ENCODE results near the gene RASD1.
"Not testable (repeated sequence)": the region's sequence is repeated elsewhere in the genome, so short reads cannot be mapped to it uniquely, and the experiment has no call there.

The RASD1 gene

GRCh38 chr17:17469358-17469757, 26.8 kb downstream of the RASD1 start:
- no peak overlapping the region for H3K4me3 ChIP-seq (ENCODE audit: low read length)

GRCh38 chr17:17468217-17469010, 27.8 kb downstream of the RASD1 start:
- no peak overlapping the region for H3K4me3 ChIP-seq (ENCODE audit: low read length)
- no peak for TF ChIP-seq ZNF274 (IDR thresholded peaks at IDR 0.05; ENCODE audit: low read depth, low read length)

More at GRCh38 chr17:17469358-17469757, 26.8 kb downstream of the RASD1 start:
- no peak for TF ChIP-seq ZNF274 (IDR thresholded peaks at IDR 0.05; ENCODE audit: low read depth, low read length)

- H3K4me3 ChIP-seq (ENCODE audit: low read length) = no peak overlapping the region
- TF ChIP-seq ZNF274 (IDR thresholded peaks at IDR 0.05; ENCODE audit: low read depth, low read length) = no peak
Measured at GRCh38 chr17:17467720-17468119, 28.5 kb downstream of the RASD1 start.

GRCh38 chr17:17467016-17467415, 29.2 kb downstream of the RASD1 start:
- H3K4me3 ChIP-seq (ENCODE audit: low read length) = no peak overlapping the region
- no peak for TF ChIP-seq ZNF274 (IDR thresholded peaks at IDR 0.05; ENCODE audit: low read depth, low read length)

DNA sequence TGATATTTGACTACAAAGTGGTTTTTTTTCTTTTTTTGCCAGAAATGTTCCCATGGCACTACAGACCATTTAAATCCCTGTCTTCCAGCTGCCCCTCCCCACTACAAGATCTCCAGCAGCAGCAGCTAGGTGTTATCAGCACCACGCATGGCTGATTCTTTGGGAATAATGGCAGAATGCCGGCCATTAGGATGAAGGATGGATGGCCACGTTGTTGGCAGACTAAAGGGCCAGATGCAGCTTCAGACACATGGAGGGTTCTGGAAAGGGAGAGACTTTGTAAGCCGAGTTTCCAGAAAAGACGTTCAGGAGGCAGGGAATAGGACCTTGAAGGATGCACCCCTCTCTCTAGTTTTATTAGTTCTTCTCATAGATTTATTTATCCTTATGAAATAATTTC, 29.7 kb downstream of the RASD1 start:
- TF ChIP-seq ZNF274 (IDR thresholded peaks at IDR 0.05; ENCODE audit: low read depth, low read length) = no peak
- no peak overlapping the region for H3K4me3 ChIP-seq (ENCODE audit: low read length)

GRCh38 chr17:17465878-17466277, 30.3 kb downstream of the RASD1 start:
- not testable (repeated sequence) for H3K4me3 ChIP-seq (ENCODE audit: low read length)

DNA sequence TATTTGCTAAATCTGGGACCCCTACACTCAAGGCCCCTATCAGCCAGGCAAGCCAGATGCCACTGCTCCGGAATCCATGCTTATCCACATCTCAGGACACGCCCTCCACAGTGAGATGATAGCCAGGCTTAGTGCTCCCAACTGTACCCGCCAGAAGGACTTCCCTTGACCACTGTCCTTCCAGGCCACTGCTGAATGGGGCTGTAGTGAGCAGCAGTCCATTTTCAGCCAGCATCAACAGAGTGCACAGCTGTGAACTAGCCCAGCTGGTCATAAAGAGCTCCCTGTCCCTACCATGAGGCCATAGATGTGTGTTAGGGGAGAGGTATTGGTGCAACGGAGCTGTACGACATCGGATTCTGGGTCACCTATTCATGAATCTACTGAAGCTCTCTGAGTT, 32.4 kb downstream of the RASD1 start:
- no peak overlapping the region for H3K4me3 ChIP-seq (ENCODE audit: low read length)
- TF ChIP-seq ZNF274 (IDR thresholded peaks at IDR 0.05; ENCODE audit: low read depth, low read length) = no peak

DNA sequence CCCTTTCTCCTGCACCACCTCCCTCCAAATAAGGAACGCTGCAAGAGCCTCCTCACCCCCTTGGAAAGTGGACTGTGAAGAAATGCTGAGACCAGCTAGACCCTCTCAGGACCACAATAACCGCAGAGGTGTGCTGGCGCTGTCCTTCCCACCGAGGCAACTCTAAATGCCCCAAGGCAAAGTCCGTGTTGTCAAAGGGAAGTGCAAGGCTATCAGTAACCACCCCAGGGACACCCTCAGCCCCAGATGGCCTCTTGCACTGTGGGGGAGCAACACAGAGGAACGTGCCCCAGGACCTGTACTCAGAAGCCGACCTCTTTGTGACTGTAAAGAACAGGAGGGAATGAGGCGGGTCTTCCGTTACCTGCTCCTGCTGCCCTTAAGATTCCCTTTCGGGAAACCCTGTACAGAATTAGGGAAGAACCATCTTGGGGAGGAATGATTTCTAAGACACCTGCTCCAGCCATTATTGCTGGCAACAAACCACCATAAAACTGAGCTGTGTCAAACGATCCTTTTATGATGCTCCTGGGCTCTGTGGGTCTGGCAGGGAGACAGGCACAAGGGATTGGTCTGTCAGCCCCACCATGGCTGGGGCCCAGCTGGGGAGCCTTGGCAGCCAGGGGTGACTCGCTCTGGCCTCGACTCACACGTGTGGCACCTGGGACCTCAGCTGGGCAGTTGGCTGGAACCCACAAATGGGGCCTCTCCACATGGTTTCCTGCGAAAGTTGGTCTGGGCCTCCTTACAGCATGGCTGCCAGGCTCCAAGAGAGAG, 34.0 kb downstream of the RASD1 start:
- no peak overlapping the region for H3K4me3 ChIP-seq (ENCODE audit: low read length)
- TF ChIP-seq ZNF274 (IDR thresholded peaks at IDR 0.05; ENCODE audit: low read depth, low read length) = no peak

DNA sequence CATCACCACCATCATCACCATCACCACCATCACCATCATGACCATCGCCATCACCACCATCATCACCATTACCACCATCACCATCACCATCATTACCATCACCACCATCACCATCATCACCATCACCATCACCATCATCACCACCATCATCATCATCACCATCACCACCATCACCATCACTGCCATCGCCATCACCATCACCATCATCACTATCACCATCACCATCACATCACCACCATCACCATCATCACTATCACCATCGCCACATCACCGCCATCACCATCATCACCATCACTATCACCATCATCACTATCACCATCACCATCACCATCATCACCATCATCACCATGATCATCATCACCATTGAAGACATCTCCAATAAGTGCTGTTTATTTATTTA, 36.2 kb downstream of the RASD1 start:
- no peak overlapping the region for H3K4me3 ChIP-seq (ENCODE audit: low read length)
- TF ChIP-seq ZNF274 (IDR thresholded peaks at IDR 0.05; ENCODE audit: low read depth, low read length) = no peak

- no peak overlapping the region for H3K4me3 ChIP-seq (ENCODE audit: low read length)
Measured at GRCh38 chr17:17457680-17458079, 38.5 kb downstream of the RASD1 start.

DNA sequence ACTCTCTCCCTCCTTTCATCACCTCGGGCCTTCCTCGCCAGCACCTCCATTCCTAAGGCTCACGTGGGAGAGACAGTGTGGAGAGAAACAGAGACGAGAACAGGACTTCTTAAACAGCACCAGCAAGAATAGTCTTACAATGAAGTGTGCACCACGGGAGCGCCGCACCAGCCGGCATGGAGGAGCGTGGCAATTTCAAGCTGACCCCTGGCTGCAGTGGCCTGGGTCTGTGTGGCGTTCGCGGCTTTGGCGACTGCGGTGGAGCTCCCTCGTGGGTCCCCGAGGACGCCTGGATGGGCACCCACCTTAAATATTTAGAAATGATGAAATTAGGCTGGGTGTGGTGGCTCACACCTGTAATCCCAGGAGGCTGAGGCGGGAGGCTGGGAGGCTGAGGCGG, 39.9 kb downstream of the RASD1 start:
- no peak overlapping the region for H3K4me3 ChIP-seq (ENCODE audit: low read length)
- TF ChIP-seq ZNF274 (IDR thresholded peaks at IDR 0.05; ENCODE audit: low read depth, low read length) = no peak

More at GRCh38 chr17:17457680-17458079, 38.5 kb downstream of the RASD1 start:
- TF ChIP-seq ZNF274 (IDR thresholded peaks at IDR 0.05; ENCODE audit: low read depth, low read length) = no peak

DNA sequence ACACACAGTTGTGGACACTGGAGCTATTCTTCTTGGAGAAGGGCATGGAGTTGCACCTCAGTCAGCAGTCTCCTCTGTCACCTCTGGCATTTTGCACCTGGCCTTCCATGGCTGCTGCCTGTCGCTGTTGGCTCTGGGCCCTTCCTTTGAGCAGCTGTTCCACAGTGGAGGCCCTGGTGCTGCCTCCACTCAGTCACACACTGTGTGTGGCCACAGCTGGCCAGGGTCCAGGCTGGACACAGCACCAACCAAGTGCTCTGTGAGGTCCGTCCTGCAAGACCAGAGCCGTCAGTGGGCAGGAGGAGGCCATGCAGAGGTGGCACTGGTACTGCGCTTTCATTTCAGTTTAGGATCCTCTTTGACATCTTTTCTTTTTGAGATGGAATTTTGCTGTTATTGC, 41.0 kb downstream of the RASD1 start:
- TF ChIP-seq ZNF274 (IDR thresholded peaks at IDR 0.05; ENCODE audit: low read depth, low read length) = no peak
- no peak overlapping the region for H3K4me3 ChIP-seq (ENCODE audit: low read length)

- H3K4me3 ChIP-seq (ENCODE audit: low read length) = not testable (repeated sequence)
Measured at GRCh38 chr17:17454700-17455099, 41.5 kb downstream of the RASD1 start.

DNA sequence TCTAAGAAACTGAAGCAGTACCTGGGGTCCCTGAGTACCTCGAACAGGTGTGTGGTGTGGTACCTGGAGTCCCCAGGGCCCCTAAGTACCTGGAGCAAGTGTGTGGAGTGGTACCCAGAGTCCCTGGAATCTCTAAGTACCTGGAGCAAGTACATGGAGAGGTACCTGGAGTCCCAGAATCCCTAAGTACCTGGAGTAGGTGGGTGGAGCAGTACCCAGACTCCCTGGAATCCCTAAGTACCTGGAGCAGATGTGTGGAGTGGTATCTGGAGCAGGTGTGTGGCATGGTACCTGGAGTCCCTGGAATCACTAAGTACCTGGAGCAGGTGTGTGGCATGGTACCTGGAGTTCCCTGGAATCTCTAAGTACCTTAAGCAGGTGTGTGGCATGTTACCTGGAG, 41.9 kb downstream of the RASD1 start:
- H3K4me3 ChIP-seq (ENCODE audit: low read length) = no peak overlapping the region
- no peak for TF ChIP-seq ZNF274 (IDR thresholded peaks at IDR 0.05; ENCODE audit: low read depth, low read length)

DNA sequence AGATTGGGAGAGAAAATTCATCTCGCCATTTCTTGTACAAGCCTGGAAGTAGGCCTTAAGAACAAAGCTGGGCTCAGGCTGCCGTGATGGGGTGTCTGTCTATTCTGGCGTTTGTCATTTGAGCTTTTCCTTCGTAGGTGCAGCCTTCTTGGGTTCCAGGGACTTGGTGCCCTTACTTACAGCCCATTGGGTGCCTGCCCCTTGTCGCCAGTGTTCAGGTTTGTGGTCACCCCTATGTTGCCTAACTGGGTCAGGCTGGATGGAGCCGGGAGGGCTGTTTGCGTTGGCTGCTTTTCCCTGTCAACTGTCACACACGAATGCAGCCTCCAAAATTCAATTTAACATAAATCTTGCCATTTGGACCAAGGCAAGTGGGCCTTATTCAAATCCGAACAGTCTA, 43.1 kb downstream of the RASD1 start:
- TF ChIP-seq ZNF274 (IDR thresholded peaks at IDR 0.05; ENCODE audit: low read depth, low read length) = no peak

More for the DNA sequence above, 43.1 kb downstream of the RASD1 start:
- no peak overlapping the region for H3K4me3 ChIP-seq (ENCODE audit: low read length)
